Upper lobe of right lung (tissue), 1 donor: ENCODE results near the gene CTAG1A. TPM values are rescaled to one million over a fixed set of nuclear protein-coding genes. Genes with fewer than 3 reads are reported as not detected.
"Not testable (repeated sequence)": the region's sequence is repeated elsewhere in the genome, so short reads cannot be mapped to it uniquely, and the experiment has no call there.

ENCODE experiments used
- ATAC-seq: fragments of 200-7000 bp; cut with Tn5 transposase; one replicate; pipeline ENCODE4 v1.9.1; 2020; ENCODE audit warnings: mild to moderate bottlenecking, moderate library complexity
- DNase-seq: peaks from one replicate; pipeline ENCODE4 v3.0.0-alpha.2; 2020
- H3K27ac ChIP-seq: fragments of 200-600 bp; one replicate; pipeline ENCODE4 v1.8.0; 2022
- H3K27me3 ChIP-seq: fragments of 200-600 bp; one replicate; pipeline ENCODE4 v1.8.0; 2022; ENCODE audit warnings: mild to moderate bottlenecking
- H3K36me3 ChIP-seq: fragments of 200-600 bp; one replicate; pipeline ENCODE4 v1.8.0; 2022
- H3K4me1 ChIP-seq: fragments of 200-600 bp; one replicate; pipeline ENCODE4 v1.8.0; 2022
- H3K4me3 ChIP-seq: fragments of 200-600 bp; one replicate; pipeline ENCODE4 v1.8.0; 2022; ENCODE audit warnings: mild to moderate bottlenecking
- H3K9me3 ChIP-seq: fragments of 200-600 bp; one replicate; pipeline ENCODE4 v1.8.0; 2022
- intact Hi-C: fragments of 100-400 bp; cut with DNase I; formaldehyde crosslinking; loops from one replicate; pipeline ENCODE4 v1.11.0; 2022
- total RNA-seq: library from RNA; stranded (reverse); fragmentation: NEBNext Ultra II Directional; extraction: Animal tissue kit (Norgen Biotek cat#: 25700); gene quantifications from one replicate; pipeline ENCODE4 v1.2.1, GENCODE V29; 2021
- donor health status: DM: no; HTN: yes; CAD: no; lungs with severe emphysema.

CTAG1A gene
- total RNA-seq, 1 donor from 2014 or later: not detected

- ATAC-seq, H3K36me3 ChIP-seq, DNase-seq, H3K4me3 ChIP-seq, intact Hi-C loops, H3K4me1 ChIP-seq, H3K27me3 ChIP-seq, H3K27ac ChIP-seq, H3K9me3 ChIP-seq: not testable (repeated sequence)
Measured at GRCh38 chrX:154619182-154619581, 34.2 kb downstream of the CTAG1A start, which contains the start of gene CTAG1B. Gene CTAG1B (minus strand): TSS chrX:154619282. CDS start chrX:154619218, 64 bp downstream.

GRCh38 chrX:154620767-154621414 is 36.0 kb downstream of the CTAG1A start:
- H3K9me3 ChIP-seq, intact Hi-C loops, H3K27me3 ChIP-seq, H3K36me3 ChIP-seq, H3K27ac ChIP-seq, DNase-seq, H3K4me1 ChIP-seq, H3K4me3 ChIP-seq: not testable (repeated sequence)
- ATAC-seq: peak; percentile 81

GRCh38 chrX:154628960-154629359 is 44.0 kb downstream of the CTAG1A start:
- peak; percentile 85 for ATAC-seq

GRCh38 chrX:154630949-154631348 is 46.0 kb downstream of the CTAG1A start:
- H3K27ac ChIP-seq, H3K4me3 ChIP-seq, ATAC-seq, H3K36me3 ChIP-seq, H3K4me1 ChIP-seq, intact Hi-C loops, H3K9me3 ChIP-seq, DNase-seq, H3K27me3 ChIP-seq: not testable (repeated sequence)

More at GRCh38 chrX:154628960-154629359, 44.0 kb downstream of the CTAG1A start:
- H3K4me3 ChIP-seq, H3K36me3 ChIP-seq, DNase-seq, H3K4me1 ChIP-seq, H3K9me3 ChIP-seq, H3K27ac ChIP-seq, H3K27me3 ChIP-seq, intact Hi-C loops: not testable (repeated sequence)

- intact Hi-C loops, ATAC-seq, H3K4me1 ChIP-seq, H3K27me3 ChIP-seq, H3K9me3 ChIP-seq, H3K36me3 ChIP-seq, DNase-seq, H3K27ac ChIP-seq, H3K4me3 ChIP-seq: not testable (repeated sequence)
Measured at GRCh38 chrX:154633661-154634060, 48.7 kb downstream of the CTAG1A start.

Other genes starting within 250 kb of the CTAG1A start
- 1,252 TPM for gene FLNA, start 210.5 kb upstream of the CTAG1A start, total RNA-seq
- 58.4 TPM for gene EMD, start 205.8 kb upstream of the CTAG1A start, total RNA-seq
- gene RPL10, start 186.8 kb upstream of the CTAG1A start, total RNA-seq: 2,677 TPM
- 37.1 TPM for gene DNASE1L1, start 175.9 kb upstream of the CTAG1A start, total RNA-seq
- 43.9 TPM for gene TAFAZZIN, start 173.6 kb upstream of the CTAG1A start, total RNA-seq
- 193 TPM for gene ATP6AP1, start 156.5 kb upstream of the CTAG1A start, total RNA-seq
- 108 TPM for gene GDI1, start 148.0 kb upstream of the CTAG1A start, total RNA-seq
- 82.0 TPM for gene FAM50A, start 141.0 kb upstream of the CTAG1A start, total RNA-seq
- gene PLXNA3, start 126.9 kb upstream of the CTAG1A start, total RNA-seq: 49.0 TPM
- 15.1 TPM for gene LAGE3, start 105.9 kb upstream of the CTAG1A start, total RNA-seq
- gene UBL4A, start 98.5 kb upstream of the CTAG1A start, total RNA-seq: 33.8 TPM
- 23.7 TPM for gene SLC10A3, start 94.5 kb upstream of the CTAG1A start, total RNA-seq
- 42.6 TPM for gene FAM3A, start 68.9 kb upstream of the CTAG1A start, total RNA-seq
- gene G6PD, start 38.3 kb upstream of the CTAG1A start, total RNA-seq: 84.9 TPM
- 33.4 TPM for gene IKBKG, start 37.5 kb upstream of the CTAG1A start, total RNA-seq
- gene CTAG1B, start 34.1 kb downstream of the CTAG1A start, total RNA-seq: not detected
- gene CTAG2, start 68.4 kb downstream of the CTAG1A start, total RNA-seq: not detected
- gene GAB3, start 165.9 kb downstream of the CTAG1A start, total RNA-seq: 12.9 TPM
- gene DKC1, start 177.7 kb downstream of the CTAG1A start, total RNA-seq: 28.7 TPM
- 45.3 TPM for gene MPP1, start 220.4 kb downstream of the CTAG1A start, total RNA-seq
- not detected for gene SMIM9, start 249.5 kb downstream of the CTAG1A start, total RNA-seq